Measurements from ENCODE around the gene TFAP2E.
"Not testable (repeated sequence)": the region's sequence is repeated elsewhere in the genome, so short reads cannot be mapped to it uniquely, and the experiment has no call there.

The TFAP2E gene

DNA sequence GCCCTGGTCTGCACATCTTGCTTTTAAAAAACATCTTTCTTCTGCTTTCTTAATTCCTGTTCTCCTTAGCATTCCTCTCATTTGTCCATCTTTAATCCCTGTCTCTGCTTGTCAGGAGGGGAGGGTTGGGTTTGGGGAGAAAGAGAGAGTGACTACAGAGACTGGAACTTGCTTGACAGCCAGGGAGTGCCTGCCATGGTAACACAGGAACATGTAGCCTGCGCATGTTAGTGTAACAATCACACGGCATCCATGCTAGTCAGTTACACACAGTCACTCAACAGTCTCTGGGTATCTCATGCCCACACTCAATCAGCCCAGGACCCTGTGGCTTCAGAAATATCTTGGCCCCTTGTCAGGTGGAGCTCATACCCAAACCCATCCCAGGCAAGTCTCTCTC lies 818 bp upstream of the TFAP2E start:
- TF ChIP-seq, protein P1, sequence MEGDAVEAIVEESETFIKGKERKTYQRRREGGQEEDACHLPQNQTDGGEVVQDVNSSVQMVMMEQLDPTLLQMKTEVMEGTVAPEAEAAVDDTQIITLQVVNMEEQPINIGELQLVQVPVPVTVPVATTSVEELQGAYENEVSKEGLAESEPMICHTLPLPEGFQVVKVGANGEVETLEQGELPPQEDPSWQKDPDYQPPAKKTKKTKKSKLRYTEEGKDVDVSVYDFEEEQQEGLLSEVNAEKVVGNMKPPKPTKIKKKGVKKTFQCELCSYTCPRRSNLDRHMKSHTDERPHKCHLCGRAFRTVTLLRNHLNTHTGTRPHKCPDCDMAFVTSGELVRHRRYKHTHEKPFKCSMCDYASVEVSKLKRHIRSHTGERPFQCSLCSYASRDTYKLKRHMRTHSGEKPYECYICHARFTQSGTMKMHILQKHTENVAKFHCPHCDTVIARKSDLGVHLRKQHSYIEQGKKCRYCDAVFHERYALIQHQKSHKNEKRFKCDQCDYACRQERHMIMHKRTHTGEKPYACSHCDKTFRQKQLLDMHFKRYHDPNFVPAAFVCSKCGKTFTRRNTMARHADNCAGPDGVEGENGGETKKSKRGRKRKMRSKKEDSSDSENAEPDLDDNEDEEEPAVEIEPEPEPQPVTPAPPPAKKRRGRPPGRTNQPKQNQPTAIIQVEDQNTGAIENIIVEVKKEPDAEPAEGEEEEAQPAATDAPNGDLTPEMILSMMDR (IDR thresholded peaks at IDR 0.05; ENCODE audit: low read depth, low read length): no peak
- no peak for DNase-seq
- Histone ChIP-seq H3K27ac (no peak overlapping the region), H3K4me3 (ENCODE audit: low read depth, low read length) (no peak overlapping the region), H3K9me3 (ENCODE audit: severe bottlenecking) (no peaks in the 10 kb centered on the region), H3K36me3 (no peaks in the 10 kb centered on the region), H3K27me3 (ENCODE audit: insufficient read depth, low read depth, severe bottlenecking) (no peaks in the 10 kb centered on the region)

DNA sequence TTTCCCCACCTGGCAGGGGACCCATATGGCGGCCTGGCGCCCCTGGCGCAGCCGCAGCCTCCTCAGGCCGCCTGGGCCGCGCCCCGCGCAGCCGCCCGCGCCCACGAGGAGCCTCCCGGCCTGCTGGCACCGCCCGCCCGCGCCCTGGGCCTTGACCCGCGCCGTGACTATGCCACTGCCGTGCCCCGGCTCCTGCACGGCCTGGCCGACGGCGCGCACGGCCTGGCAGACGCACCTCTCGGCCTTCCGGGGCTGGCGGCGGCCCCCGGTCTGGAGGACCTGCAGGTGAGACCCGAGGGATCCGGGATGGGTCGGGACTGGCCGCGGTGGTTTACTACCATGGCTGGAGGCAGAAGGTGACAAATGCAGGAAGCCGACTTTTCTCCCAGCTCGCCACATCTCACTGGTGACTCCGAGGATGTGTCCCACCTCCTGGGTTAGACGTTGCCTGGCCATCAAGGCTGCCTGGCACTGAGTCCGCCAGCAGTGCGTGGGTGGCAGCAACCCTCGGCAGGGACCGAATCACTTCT lies 1.1 kb downstream of the TFAP2E start:
- Histone ChIP-seq H3K9me3 (ENCODE audit: severe bottlenecking) (no peaks in the 10 kb centered on the region), H3K27me3 (ENCODE audit: insufficient read depth, low read depth, severe bottlenecking) (no peaks in the 10 kb centered on the region), H3K4me3 (ENCODE audit: low read depth, low read length) (no peak overlapping the region), H3K27ac (no peak overlapping the region), H3K36me3 (no peaks in the 10 kb centered on the region)
- TF ChIP-seq, protein P1 (IDR thresholded peaks at IDR 0.05; ENCODE audit: low read depth, low read length): no peak
- no peak for DNase-seq

- no peak for DNase-seq
- no peaks in the 10 kb centered on the region for H3K36me3 ChIP-seq
- TF ChIP-seq, protein P1 (IDR thresholded peaks at IDR 0.05; ENCODE audit: low read depth, low read length): no peak
- no peak overlapping the region for H3K27ac ChIP-seq
- no peaks in the 10 kb centered on the region for H3K9me3 ChIP-seq (ENCODE audit: severe bottlenecking)
- H3K27me3 ChIP-seq (ENCODE audit: insufficient read depth, low read depth, severe bottlenecking): no peaks in the 10 kb centered on the region
- no peak overlapping the region for H3K4me3 ChIP-seq (ENCODE audit: low read depth, low read length)
Measured at GRCh38 chr1:35574655-35575415, 1.7 kb downstream of the TFAP2E start.

DNA sequence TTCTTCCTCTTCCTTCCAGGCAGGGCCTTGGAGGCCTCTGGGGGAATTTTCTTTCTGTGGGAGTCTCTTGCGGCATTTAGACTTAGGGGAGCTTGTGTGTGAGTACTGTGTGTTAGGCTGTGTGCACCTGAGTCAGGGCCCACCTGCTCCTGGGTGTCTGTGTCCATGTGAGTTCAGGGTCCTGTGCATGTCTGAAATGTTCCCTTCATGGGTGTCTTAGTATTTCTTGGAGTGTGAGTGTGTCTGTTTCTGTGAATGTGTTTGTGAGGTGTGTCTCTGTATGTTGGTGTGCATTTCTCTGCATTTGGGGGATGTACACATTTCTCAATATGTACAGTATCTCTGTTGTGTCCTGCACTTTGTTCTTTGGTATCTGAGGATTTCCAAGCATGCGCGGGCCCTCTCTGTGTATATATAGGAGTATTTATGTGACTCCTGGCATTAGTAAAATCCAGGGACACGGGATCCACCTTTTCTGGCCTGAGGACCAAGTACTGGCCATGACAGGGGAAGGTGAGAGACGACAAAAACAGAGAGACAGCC lies 2.4 kb downstream of the TFAP2E start:
- no peak overlapping the region for H3K27ac ChIP-seq
- no peaks in the 10 kb centered on the region for H3K27me3 ChIP-seq (ENCODE audit: insufficient read depth, low read depth, severe bottlenecking)
- TF ChIP-seq, protein P1 (IDR thresholded peaks at IDR 0.05; ENCODE audit: low read depth, low read length): no peak
- no peak for DNase-seq
- no peaks in the 10 kb centered on the region for H3K36me3 ChIP-seq
- H3K9me3 ChIP-seq (ENCODE audit: severe bottlenecking): no peaks in the 10 kb centered on the region
- H3K4me3 ChIP-seq (ENCODE audit: low read depth, low read length): no peak overlapping the region

GRCh38 chr1:35576061-35576765 lies 3.1 kb downstream of the TFAP2E start:
- no peaks in the 10 kb centered on the region for H3K9me3 ChIP-seq (ENCODE audit: severe bottlenecking)
- no peak overlapping the region for H3K27ac ChIP-seq
- no peak for DNase-seq
- H3K36me3 ChIP-seq: no peaks in the 10 kb centered on the region
- H3K4me3 ChIP-seq (ENCODE audit: low read depth, low read length): no peak overlapping the region
- TF ChIP-seq, protein P1 (IDR thresholded peaks at IDR 0.05; ENCODE audit: low read depth, low read length): no peak
- no peaks in the 10 kb centered on the region for H3K27me3 ChIP-seq (ENCODE audit: insufficient read depth, low read depth, severe bottlenecking)

DNA sequence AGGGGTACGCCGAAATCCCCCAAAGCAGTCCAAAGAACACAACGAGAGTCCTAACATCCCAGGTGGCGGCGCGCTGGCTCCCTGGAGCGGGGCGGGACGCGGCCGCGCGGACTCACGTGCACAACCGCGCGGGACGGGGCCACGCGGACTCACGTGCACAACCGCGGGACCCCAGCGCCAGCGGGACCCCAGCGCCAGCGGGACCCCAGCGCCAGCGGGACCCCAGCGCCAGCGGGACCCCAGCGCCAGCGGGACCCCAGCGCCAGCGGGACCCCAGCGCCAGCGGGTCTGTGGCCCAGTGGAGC lies 3.6 kb downstream of the TFAP2E start:
- not testable (repeated sequence) for H3K4me3 ChIP-seq (ENCODE audit: low read depth, low read length); H3K36me3 ChIP-seq; DNase-seq; H3K9me3 ChIP-seq (ENCODE audit: severe bottlenecking); H3K27me3 ChIP-seq (ENCODE audit: insufficient read depth, low read depth, severe bottlenecking); H3K27ac ChIP-seq

All from WERI-Rb-1 (cell line).